WTC11 (cell line): ENCODE results near the gene LTBP1.

Experiments
- TF ChIP-seq, protein P1 (sequence below): fragments of 200-600 bp; IDR thresholded peaks from 2 replicates; pipeline ENCODE4 v1.8.0; 2022; ENCODE audit warnings: antibody characterized with exemption
- TF ChIP-seq, protein P2 (sequence below): fragments of 250-450 bp; sonication (Bioruptor Pico); IDR thresholded peaks from 2 replicates; pipeline ENCODE4 v1.9.0; 2021; ENCODE audit warnings: mild to moderate bottlenecking, borderline replicate concordance

DNA sequence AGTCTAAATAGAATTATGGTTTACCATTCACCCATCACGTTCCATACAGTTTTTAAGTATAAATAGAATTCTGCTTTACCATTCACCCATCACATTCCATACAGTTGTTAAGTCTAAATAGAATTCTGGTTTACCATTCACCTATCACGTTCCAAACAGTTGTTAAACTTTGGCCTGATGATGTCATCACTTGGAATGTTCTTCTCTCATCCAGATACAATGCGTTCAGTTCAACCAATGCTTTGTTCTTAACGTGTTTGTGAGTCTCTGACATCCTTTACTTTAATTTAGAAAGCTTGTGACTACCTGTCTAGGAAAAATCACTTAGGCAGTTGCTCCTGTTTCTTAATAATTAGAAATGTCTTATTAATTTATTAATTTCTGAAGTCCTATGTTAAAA is 293.4 kb downstream of the LTBP1 start:
- TF ChIP-seq, protein P1, sequence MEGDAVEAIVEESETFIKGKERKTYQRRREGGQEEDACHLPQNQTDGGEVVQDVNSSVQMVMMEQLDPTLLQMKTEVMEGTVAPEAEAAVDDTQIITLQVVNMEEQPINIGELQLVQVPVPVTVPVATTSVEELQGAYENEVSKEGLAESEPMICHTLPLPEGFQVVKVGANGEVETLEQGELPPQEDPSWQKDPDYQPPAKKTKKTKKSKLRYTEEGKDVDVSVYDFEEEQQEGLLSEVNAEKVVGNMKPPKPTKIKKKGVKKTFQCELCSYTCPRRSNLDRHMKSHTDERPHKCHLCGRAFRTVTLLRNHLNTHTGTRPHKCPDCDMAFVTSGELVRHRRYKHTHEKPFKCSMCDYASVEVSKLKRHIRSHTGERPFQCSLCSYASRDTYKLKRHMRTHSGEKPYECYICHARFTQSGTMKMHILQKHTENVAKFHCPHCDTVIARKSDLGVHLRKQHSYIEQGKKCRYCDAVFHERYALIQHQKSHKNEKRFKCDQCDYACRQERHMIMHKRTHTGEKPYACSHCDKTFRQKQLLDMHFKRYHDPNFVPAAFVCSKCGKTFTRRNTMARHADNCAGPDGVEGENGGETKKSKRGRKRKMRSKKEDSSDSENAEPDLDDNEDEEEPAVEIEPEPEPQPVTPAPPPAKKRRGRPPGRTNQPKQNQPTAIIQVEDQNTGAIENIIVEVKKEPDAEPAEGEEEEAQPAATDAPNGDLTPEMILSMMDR = no peak
- TF ChIP-seq, protein P2, sequence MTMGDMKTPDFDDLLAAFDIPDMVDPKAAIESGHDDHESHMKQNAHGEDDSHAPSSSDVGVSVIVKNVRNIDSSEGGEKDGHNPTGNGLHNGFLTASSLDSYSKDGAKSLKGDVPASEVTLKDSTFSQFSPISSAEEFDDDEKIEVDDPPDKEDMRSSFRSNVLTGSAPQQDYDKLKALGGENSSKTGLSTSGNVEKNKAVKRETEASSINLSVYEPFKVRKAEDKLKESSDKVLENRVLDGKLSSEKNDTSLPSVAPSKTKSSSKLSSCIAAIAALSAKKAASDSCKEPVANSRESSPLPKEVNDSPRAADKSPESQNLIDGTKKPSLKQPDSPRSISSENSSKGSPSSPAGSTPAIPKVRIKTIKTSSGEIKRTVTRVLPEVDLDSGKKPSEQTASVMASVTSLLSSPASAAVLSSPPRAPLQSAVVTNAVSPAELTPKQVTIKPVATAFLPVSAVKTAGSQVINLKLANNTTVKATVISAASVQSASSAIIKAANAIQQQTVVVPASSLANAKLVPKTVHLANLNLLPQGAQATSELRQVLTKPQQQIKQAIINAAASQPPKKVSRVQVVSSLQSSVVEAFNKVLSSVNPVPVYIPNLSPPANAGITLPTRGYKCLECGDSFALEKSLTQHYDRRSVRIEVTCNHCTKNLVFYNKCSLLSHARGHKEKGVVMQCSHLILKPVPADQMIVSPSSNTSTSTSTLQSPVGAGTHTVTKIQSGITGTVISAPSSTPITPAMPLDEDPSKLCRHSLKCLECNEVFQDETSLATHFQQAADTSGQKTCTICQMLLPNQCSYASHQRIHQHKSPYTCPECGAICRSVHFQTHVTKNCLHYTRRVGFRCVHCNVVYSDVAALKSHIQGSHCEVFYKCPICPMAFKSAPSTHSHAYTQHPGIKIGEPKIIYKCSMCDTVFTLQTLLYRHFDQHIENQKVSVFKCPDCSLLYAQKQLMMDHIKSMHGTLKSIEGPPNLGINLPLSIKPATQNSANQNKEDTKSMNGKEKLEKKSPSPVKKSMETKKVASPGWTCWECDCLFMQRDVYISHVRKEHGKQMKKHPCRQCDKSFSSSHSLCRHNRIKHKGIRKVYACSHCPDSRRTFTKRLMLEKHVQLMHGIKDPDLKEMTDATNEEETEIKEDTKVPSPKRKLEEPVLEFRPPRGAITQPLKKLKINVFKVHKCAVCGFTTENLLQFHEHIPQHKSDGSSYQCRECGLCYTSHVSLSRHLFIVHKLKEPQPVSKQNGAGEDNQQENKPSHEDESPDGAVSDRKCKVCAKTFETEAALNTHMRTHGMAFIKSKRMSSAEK (CRISPR knock-in tag) = no peak
